HepG2 (cell line): ENCODE results near the gene PRR19. TPM values are rescaled to one million over a fixed set of nuclear protein-coding genes. Genes with fewer than 3 reads are reported as not detected.

Source experiments
- AHR ChIP-seq: IDR thresholded peaks from 2 replicates; pipeline ENCODE4 v1.6.1; 2018; ENCODE audit warnings: missing genetic modification reagents, missing compliant biosample characterization
- BCL6 ChIP-seq: IDR thresholded peaks from 2 replicates; pipeline ENCODE4 v1.6.1; 2016; ENCODE audit warnings: missing genetic modification reagents, missing compliant biosample characterization
- EEA1 ChIP-seq: sonication (generic); formaldehyde crosslinking; IDR thresholded peaks from 2 replicates; pipeline ENCODE4 v1.5.1; 2020; ENCODE audit warnings: mild to moderate bottlenecking, missing genetic modification reagents, borderline replicate concordance
- HOXA7 ChIP-seq: sonication (generic); formaldehyde crosslinking; IDR thresholded peaks from 2 replicates; pipeline ENCODE4 v1.8.1; 2022; ENCODE audit warnings: mild to moderate bottlenecking, missing genetic modification reagents, moderate library complexity
- MATR3 ChIP-seq: sonication (generic); formaldehyde crosslinking; IDR thresholded peaks from 2 replicates; pipeline ENCODE4 v1.4.0; 2020; ENCODE audit warnings: missing genetic modification reagents
- MBNL3 ChIP-seq: fragments of 250-450 bp; sonication (Bioruptor Pico); conservative IDR thresholded peaks from 2 replicates; pipeline ENCODE4 v1.8.0; 2022; ENCODE audit warnings: mild to moderate bottlenecking, inconsistent platforms
- NFYB ChIP-seq: sonication (generic); formaldehyde crosslinking; IDR thresholded peaks from 2 replicates; pipeline ENCODE4 v1.4.0; 2020; ENCODE audit warnings: missing genetic modification reagents
- NR2F2 ChIP-seq: IDR thresholded peaks from 2 replicates; pipeline ENCODE4 v1.6.1; 2012; ENCODE audit warnings: low read depth, inconsistent platforms, borderline replicate concordance
- PAX8 ChIP-seq: sonication (generic); formaldehyde crosslinking; IDR thresholded peaks from 2 replicates; pipeline ENCODE4 v1.8.0; 2022; ENCODE audit warnings: mild to moderate bottlenecking, missing genetic modification reagents, borderline replicate concordance
- RORA ChIP-seq: sonication (generic); formaldehyde crosslinking; IDR thresholded peaks from 2 replicates; pipeline ENCODE4 v1.5.0; 2020; ENCODE audit warnings: mild to moderate bottlenecking, missing genetic modification reagents, moderate library complexity
- SIX1 ChIP-seq: sonication (generic); formaldehyde crosslinking; IDR thresholded peaks from 2 replicates; pipeline ENCODE4 v1.4.0; 2020; ENCODE audit warnings: missing genetic modification reagents, borderline replicate concordance
- SOX13 ChIP-seq, 3 experiments: fragments of 450-650 bp in 1 of 3; sonication (generic) in 1 of 3; formaldehyde crosslinking in 1 of 3; IDR thresholded peaks in 2 of 3; conservative IDR thresholded peaks in 1 of 3; 2 replicates each; pipeline versions ENCODE4 v1.5.0 to v1.6.1; 2016 to 2020; ENCODE audit warnings: antibody characterized with exemption in 1 of 3, mild to moderate bottlenecking in 1 of 3, missing compliant biosample characterization in 1 of 3, missing genetic modification reagents in 1 of 3, moderate library complexity in 1 of 3
- STAT5B ChIP-seq: sonication (generic); formaldehyde crosslinking; IDR thresholded peaks from 2 replicates; pipeline ENCODE4 v1.4.0; 2020; ENCODE audit warnings: missing genetic modification reagents
- SUZ12 ChIP-seq: fragments of 150-350 bp; IDR thresholded peaks from 2 replicates; pipeline ENCODE4 v1.6.1; 2014; ENCODE audit warnings: low read depth, low read length
- TCF7 ChIP-seq: sonication (generic); IDR thresholded peaks from 2 replicates; pipeline ENCODE4 v1.6.1; 2016; ENCODE audit warnings: antibody characterized with exemption, low read depth
- THAP11 ChIP-seq: IDR thresholded peaks from 2 replicates; pipeline ENCODE4 v1.6.1; 2016; ENCODE audit warnings: missing biosample characterization, missing genetic modification reagents
- ZNF230 ChIP-seq: sonication (generic); formaldehyde crosslinking; IDR thresholded peaks from 2 replicates; pipeline ENCODE4 v1.4.0; 2020; ENCODE audit warnings: mild to moderate bottlenecking, missing genetic modification reagents
- ZNF232 ChIP-seq: sonication (generic); formaldehyde crosslinking; IDR thresholded peaks from 2 replicates; pipeline ENCODE4 v1.4.0; 2020; ENCODE audit warnings: missing genetic modification reagents, borderline replicate concordance
- ZNF3 ChIP-seq: IDR thresholded peaks from 2 replicates; pipeline ENCODE4 v1.7.0; 2017; ENCODE audit warnings: inconsistent platforms
- ZNF317 ChIP-seq: sonication (generic); formaldehyde crosslinking; IDR thresholded peaks from 2 replicates; pipeline ENCODE4 v1.5.0; 2020; ENCODE audit warnings: mild to moderate bottlenecking, missing genetic modification reagents
- ZNF550 ChIP-seq: sonication (generic); formaldehyde crosslinking; IDR thresholded peaks from 2 replicates; pipeline ENCODE4 v1.4.0; 2020; ENCODE audit warnings: mild to moderate bottlenecking, missing genetic modification reagents, borderline replicate concordance
- ZNF569 ChIP-seq: sonication (generic); formaldehyde crosslinking; IDR thresholded peaks from 2 replicates; pipeline ENCODE4 v1.5.0; 2020; ENCODE audit warnings: mild to moderate bottlenecking, missing genetic modification reagents, moderate library complexity, borderline replicate concordance
- ZNF615 ChIP-seq: sonication (generic); formaldehyde crosslinking; IDR thresholded peaks from 2 replicates; pipeline ENCODE4 v1.5.0; 2020; ENCODE audit warnings: mild to moderate bottlenecking, missing genetic modification reagents, borderline replicate concordance
- ZNF891 ChIP-seq: sonication (generic); formaldehyde crosslinking; IDR thresholded peaks from 2 replicates; pipeline ENCODE4 v1.5.0; 2020; ENCODE audit warnings: mild to moderate bottlenecking, missing genetic modification reagents
- polyA plus RNA-seq, 8 experiments: library from polyadenylated mRNA; depleted of rRNA in 3 of 8; stranded (reverse) in 7 of 8; unstranded in 1 of 8; fragments of >200 nt; fragmentation: Illumina TruSeq in 4 of 8; extraction: Trizol in 4 of 8; gene quantifications; 2 replicates each; pipeline versions ENCODE4 v1.2.1 to v1.2.3, GENCODE V29; 2011 to 2016; ENCODE audit warnings: low read depth in 4 of 8, missing spikeins in 1 of 8, mixed read lengths in 1 of 8; ENCODE audit not compliant: insufficient read depth in 1 of 8
- total RNA-seq, 5 experiments: library from RNA; depleted of rRNA; stranded (reverse); fragments of >200 nt; fragmentation: Illumina TruSeq; extraction: Trizol; gene quantifications; 2 replicates each; pipeline ENCODE4 v1.2.3, GENCODE V29; 2016; ENCODE audit warnings: low read depth in 1 of 5
- TF ChIP-seq, protein P1 (sequence below): fragments of 450-650 bp; IDR thresholded peaks from 2 replicates; pipeline ENCODE4 v1.6.1; 2016
- TF ChIP-seq, protein P2 (sequence below): sonication (generic); formaldehyde crosslinking; IDR thresholded peaks from 2 replicates; pipeline ENCODE4 v1.8.1; 2023; ENCODE audit warnings: mild to moderate bottlenecking, missing genetic modification reagents, borderline replicate concordance
- TF ChIP-seq, protein P3 (sequence below): sonication (generic); formaldehyde crosslinking; IDR thresholded peaks from 2 replicates; pipeline ENCODE4 v1.9.0; 2021; ENCODE audit warnings: missing genetic modification reagents, borderline replicate concordance

PRR19 gene
- total and polyA plus RNA-seq, 2 of the 13 experiments (the other 11 are each of a cell fraction or from before 2014, with no cell fraction given), result 0.21 to 0.33 TPM

DNA sequence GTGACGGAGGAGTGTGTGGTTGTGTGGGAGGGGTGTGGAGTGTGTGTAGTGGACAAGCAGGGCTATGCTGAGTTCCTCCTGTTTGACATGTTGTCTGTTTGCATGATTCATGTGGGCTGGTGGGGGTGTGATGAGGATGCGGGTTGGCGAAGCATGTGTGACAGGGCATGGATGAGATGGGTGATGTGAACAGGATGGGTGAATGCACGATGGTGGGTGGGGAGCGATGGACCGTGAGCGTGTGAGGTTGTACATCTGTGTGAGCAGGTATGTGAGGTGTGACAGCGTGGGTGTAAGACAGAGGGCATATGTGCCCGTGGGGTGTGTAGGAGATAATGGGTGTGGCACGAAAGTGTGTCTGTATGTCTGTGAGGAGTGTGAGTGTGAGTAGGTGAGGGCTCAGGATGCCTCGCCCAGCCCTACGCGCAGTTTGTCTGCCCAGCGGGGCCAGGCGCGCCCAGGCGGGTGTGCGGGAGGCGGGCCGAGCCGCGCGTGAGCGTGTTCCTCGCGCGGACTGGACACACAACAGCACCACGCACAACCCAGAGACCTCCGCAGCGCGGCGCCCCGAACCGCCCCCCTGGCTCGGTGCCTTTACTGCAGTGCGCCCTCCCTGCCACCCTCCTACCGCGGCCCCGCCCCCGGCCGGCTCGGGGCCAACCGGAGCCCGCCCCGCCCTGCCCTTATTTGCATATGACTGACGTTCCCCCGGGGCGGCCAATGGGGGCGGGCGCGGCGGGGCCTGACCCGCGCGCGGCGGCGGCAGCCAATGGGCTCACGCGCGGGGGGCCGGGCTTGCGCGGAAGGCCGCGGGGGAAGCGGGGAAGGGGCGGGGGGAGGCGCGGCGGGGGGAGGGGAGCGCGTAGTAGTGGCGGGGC is 18.5 kb upstream of the PRR19 start (continued):
- TF ChIP-seq, protein P1, sequence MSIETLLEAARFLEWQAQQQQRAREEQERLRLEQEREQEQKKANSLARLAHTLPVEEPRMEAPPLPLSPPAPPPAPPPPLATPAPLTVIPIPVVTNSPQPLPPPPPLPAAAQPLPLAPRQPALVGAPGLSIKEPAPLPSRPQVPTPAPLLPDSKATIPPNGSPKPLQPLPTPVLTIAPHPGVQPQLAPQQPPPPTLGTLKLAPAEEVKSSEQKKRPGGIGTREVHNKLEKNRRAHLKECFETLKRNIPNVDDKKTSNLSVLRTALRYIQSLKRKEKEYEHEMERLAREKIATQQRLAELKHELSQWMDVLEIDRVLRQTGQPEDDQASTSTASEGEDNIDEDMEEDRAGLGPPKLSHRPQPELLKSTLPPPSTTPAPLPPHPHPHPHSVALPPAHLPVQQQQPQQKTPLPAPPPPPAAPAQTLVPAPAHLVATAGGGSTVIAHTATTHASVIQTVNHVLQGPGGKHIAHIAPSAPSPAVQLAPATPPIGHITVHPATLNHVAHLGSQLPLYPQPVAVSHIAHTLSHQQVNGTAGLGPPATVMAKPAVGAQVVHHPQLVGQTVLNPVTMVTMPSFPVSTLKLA, result peak; percentile 30; the same call in 1 of the 2 replicates
- TF ChIP-seq ZNF317 (peak; percentile 89), NR2F2 (no peak), ZNF3 (CRISPR knock-in tag) (no peak), ZNF230 (0 out of 2 replicates have a peak, but pooled peaks have one; percentile 67), HOXA7 (no peak), ZNF550 (CRISPR knock-in tag) (no peak), NFYB (CRISPR knock-in tag) (peak; percentile 64), SOX13 (IDR thresholded peaks at IDR 0.05) (no peak), SOX13 (CRISPR knock-in tag; conservative IDR thresholded peaks at IDR 0.05 in 1 of 2, IDR thresholded peaks at IDR 0.05 in 1 of 2) (0 out of 4 replicates have a peak, but pooled peaks of 1 of the 2 experiments have one; percentile 18), THAP11 (peak; percentile 43; the same call in 1 of the 2 replicates), SIX1 (no peak), PAX8 (CRISPR knock-in tag) (0 out of 2 replicates have a peak, but pooled peaks have one; percentile 22), ZNF232 (CRISPR knock-in tag) (no peak), STAT5B (CRISPR knock-in tag) (no peak), ZNF891 (CRISPR knock-in tag) (no peak), EEA1 (CRISPR knock-in tag) (peak; percentile 44; the same call in 1 of the 2 replicates), ZNF569 (CRISPR knock-in tag) (no peak), AHR (CRISPR knock-in tag) (no peak), ZNF615 (CRISPR knock-in tag) (no peak), BCL6 (CRISPR knock-in tag) (no peak), SUZ12 (no peak), TCF7 (no peak), MBNL3 (CRISPR knock-in tag) (no peak), RORA (CRISPR knock-in tag) (no peak), MATR3 (no peak)
- TF ChIP-seq, protein P2, sequence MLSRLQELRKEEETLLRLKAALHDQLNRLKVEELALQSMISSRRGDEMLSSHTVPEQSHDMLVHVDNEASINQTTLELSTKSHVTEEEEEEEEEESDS, result no peak
- TF ChIP-seq, protein P3, sequence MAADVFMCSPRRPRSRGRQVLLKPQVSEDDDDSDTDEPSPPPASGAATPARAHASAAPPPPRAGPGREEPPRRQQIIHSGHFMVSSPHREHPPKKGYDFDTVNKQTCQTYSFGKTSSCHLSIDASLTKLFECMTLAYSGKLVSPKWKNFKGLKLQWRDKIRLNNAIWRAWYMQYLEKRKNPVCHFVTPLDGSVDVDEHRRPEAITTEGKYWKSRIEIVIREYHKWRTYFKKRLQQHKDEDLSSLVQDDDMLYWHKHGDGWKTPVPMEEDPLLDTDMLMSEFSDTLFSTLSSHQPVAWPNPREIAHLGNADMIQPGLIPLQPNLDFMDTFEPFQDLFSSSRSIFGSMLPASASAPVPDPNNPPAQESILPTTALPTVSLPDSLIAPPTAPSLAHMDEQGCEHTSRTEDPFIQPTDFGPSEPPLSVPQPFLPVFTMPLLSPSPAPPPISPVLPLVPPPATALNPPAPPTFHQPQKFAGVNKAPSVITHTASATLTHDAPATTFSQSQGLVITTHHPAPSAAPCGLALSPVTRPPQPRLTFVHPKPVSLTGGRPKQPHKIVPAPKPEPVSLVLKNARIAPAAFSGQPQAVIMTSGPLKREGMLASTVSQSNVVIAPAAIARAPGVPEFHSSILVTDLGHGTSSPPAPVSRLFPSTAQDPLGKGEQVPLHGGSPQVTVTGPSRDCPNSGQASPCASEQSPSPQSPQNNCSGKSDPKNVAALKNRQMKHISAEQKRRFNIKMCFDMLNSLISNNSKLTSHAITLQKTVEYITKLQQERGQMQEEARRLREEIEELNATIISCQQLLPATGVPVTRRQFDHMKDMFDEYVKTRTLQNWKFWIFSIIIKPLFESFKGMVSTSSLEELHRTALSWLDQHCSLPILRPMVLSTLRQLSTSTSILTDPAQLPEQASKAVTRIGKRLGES (CRISPR knock-in tag), result no peak
